A549 (cell line): ENCODE measurements around the gene FCN1. TPM values are rescaled to one million over a fixed set of nuclear protein-coding genes. Genes with fewer than 3 reads are reported as not detected.

Experiments used
- ATAC-seq, 2 experiments: fragments of 200-7000 bp in 1 of 2; fragments of >200 bp in 1 of 2; cut with Nextera tagmentation in 1 of 2; cut with Tn5 transposase in 1 of 2; 3 replicates each; pipeline versions ENCODE4 v1.8.0 to v1.9.1; 2018 to 2020; ENCODE audit warnings: mild to moderate bottlenecking in 1 of 2, moderate library complexity in 1 of 2
- CTCF ChIA-PET: fragments of 300-600 bp; sonication (Branson Sonifier 250); formaldehyde crosslinking; extraction: SDS; loops from one replicate; lab custom pipeline; 2021; ENCODE audit warnings: antibody characterized with exemption, inconsistent platforms; lab: Yijun Ruan, JAX
- POLR2A ChIA-PET: fragments of 350-600 bp; formaldehyde crosslinking; extraction: SDS; loops from one replicate; lab custom pipeline; 2021; ENCODE audit warnings: antibody characterized with exemption, inconsistent platforms; lab: Yijun Ruan, JAX
- DNase-seq, 2 experiments: peaks; one replicate each; pipeline versions ENCODE4 v3.0.0 to v3.0.0-alpha.2; 2011 to 2016; ENCODE audit warnings: low read depth in 1 of 2, low spot score in 1 of 2
- FAIRE-seq: peaks from 2 replicates; lab custom pipeline; 2011; peaks lifted over from hg19 to GRCh38; lab: Jason Lieb, UNC
- H3K27ac ChIP-seq, 2 experiments: fragments of >200 bp; sonication (Bioruptor Twin); formaldehyde crosslinking; 3 replicates each; pipeline ENCODE4 v1.5.1; 2016 to 2017
- H3K4me1 ChIP-seq: fragments of >200 bp; sonication (Bioruptor Twin); formaldehyde crosslinking; 3 replicates; pipeline ENCODE4 v1.6.1; 2016
- H3K4me2 ChIP-seq: fragments of >200 bp; sonication (Bioruptor Twin); formaldehyde crosslinking; 3 replicates; pipeline ENCODE4 v1.6.1; 2016
- H3K4me3 ChIP-seq: fragments of >200 bp; sonication (Bioruptor Twin); formaldehyde crosslinking; 3 replicates; pipeline ENCODE4 v1.5.1; 2016
- H3K9me3 ChIP-seq: fragments of >200 bp; sonication (Bioruptor Twin); formaldehyde crosslinking; 3 replicates; pipeline ENCODE4 v1.6.1; 2016
- ATOH8 ChIP-seq: fragments of 250-450 bp; sonication (Bioruptor Pico); IDR thresholded peaks from 2 replicates; pipeline ENCODE4 v1.5.0; 2020; ENCODE audit warnings: low read depth, mild to moderate bottlenecking, moderate library complexity
- CBX2 ChIP-seq: fragments of 200-600 bp; sonication (generic); IDR thresholded peaks from 2 replicates; pipeline ENCODE4 v1.6.1; 2016; ENCODE audit warnings: low read depth, mild to moderate bottlenecking, borderline replicate concordance
- CHD4 ChIP-seq: fragments of 200-600 bp; sonication (generic); IDR thresholded peaks from 2 replicates; pipeline ENCODE4 v1.6.1; 2016; ENCODE audit warnings: antibody characterized with exemption, mild to moderate bottlenecking, borderline replicate concordance
- EHF ChIP-seq: fragments of 250-450 bp; sonication (Bioruptor Pico); IDR thresholded peaks from 2 replicates; pipeline ENCODE4 v1.5.0; 2020; ENCODE audit warnings: mild to moderate bottlenecking
- ESRRA ChIP-seq: fragments of 150-350 bp; IDR thresholded peaks from 2 replicates; pipeline ENCODE4 v1.6.1; 2014; ENCODE audit warnings: mild to moderate bottlenecking, low read length, borderline replicate concordance
- FOSB ChIP-seq: fragments of 250-450 bp; sonication (Bioruptor Pico); IDR thresholded peaks from 2 replicates; pipeline ENCODE4 v1.5.0; 2020; ENCODE audit warnings: mild to moderate bottlenecking, moderate library complexity
- HDAC2 ChIP-seq: fragments of 200-600 bp; sonication (generic); IDR thresholded peaks from 2 replicates; pipeline ENCODE4 v1.6.1; 2016
- HES2 ChIP-seq: fragments of >200 bp; sonication (Bioruptor Twin); formaldehyde crosslinking; IDR thresholded peaks from 2 replicates; pipeline ENCODE4 v1.6.1; 2016
- HEYL ChIP-seq: fragments of 250-450 bp; sonication (Bioruptor Pico); IDR thresholded peaks from 2 replicates; pipeline ENCODE4 v1.8.0; 2021; ENCODE audit warnings: mild to moderate bottlenecking, moderate library complexity
- HMGXB4 ChIP-seq: fragments of 250-450 bp; sonication (Bioruptor Pico); IDR thresholded peaks from 2 replicates; pipeline ENCODE4 v1.5.0; 2021; ENCODE audit warnings: mild to moderate bottlenecking, moderate library complexity, borderline replicate concordance
- HOXB13 ChIP-seq: fragments of 250-450 bp; sonication (Bioruptor Pico); IDR thresholded peaks from 2 replicates; pipeline ENCODE4 v1.5.0; 2020; ENCODE audit warnings: low read depth, mild to moderate bottlenecking, moderate library complexity
- MAFK ChIP-seq: fragments of 450-650 bp; IDR thresholded peaks from 2 replicates; pipeline ENCODE4 v1.6.1; 2014; ENCODE audit not compliant: partially characterized antibody
- MAX ChIP-seq: IDR thresholded peaks from 2 replicates; pipeline ENCODE4 v1.6.1; 2012
- MYC ChIP-seq: IDR thresholded peaks from 2 replicates; pipeline ENCODE4 v1.6.1; 2012; ENCODE audit warnings: mild to moderate bottlenecking, inconsistent platforms, low read length, improper control_type of control experiment, borderline replicate concordance
- NFE2L2 ChIP-seq: fragments of 150-350 bp; conservative IDR thresholded peaks from 2 replicates; pipeline ENCODE4 v1.6.1; 2014; ENCODE audit warnings: low read length
- NR3C1 ChIP-seq: fragments of >200 bp; sonication (Bioruptor Twin); formaldehyde crosslinking; IDR thresholded peaks from 3 replicates; pipeline ENCODE4 v1.6.1; 2017
- PHF8 ChIP-seq: fragments of 200-600 bp; sonication (generic); IDR thresholded peaks from 2 replicates; pipeline ENCODE4 v1.6.1; 2016; ENCODE audit warnings: low read depth, mild to moderate bottlenecking, antibody characterized with exemption, moderate library complexity, borderline replicate concordance
- REST ChIP-seq: fragments of 200-600 bp; sonication (generic); IDR thresholded peaks from 2 replicates; pipeline ENCODE4 v1.6.1; 2016; ENCODE audit warnings: antibody characterized with exemption, mild to moderate bottlenecking, moderate library complexity
- RFX5 ChIP-seq: fragments of 450-650 bp; IDR thresholded peaks from 2 replicates; pipeline ENCODE4 v1.7.1; 2014; ENCODE audit warnings: antibody characterized with exemption, mild to moderate bottlenecking, moderate library complexity
- RNF2 ChIP-seq: fragments of 200-600 bp; sonication (generic); IDR thresholded peaks from 2 replicates; pipeline ENCODE4 v1.6.1; 2016; ENCODE audit warnings: low read depth, mild to moderate bottlenecking, antibody characterized with exemption, moderate library complexity, borderline replicate concordance
- SREBF2 ChIP-seq: fragments of 450-650 bp; IDR thresholded peaks from 2 replicates; pipeline ENCODE4 v1.6.1; 2014; ENCODE audit warnings: mild to moderate bottlenecking, moderate library complexity
- WGBS: methylation state at CpG from one replicate; pipeline ENCODE4 v1.1.6; 2017; ENCODE audit errors: missing lambda C conversion rate; 5-methylcytosine and 5-hydroxymethylcytosine counted together
- polyA plus RNA-seq, 4 experiments: library from polyadenylated mRNA; depleted of rRNA in 3 of 4; stranded (reverse); fragments of >200 nt; fragmentation: RNase III in 1 of 4; extraction: RNeasy Plus Mini Kit Qiagen cat#74134 plus additional on column Dnase treatment in 1 of 4; gene quantifications; 2 replicates in 3 of 4; 3 replicates in 1 of 4; pipeline ENCODE4 v1.2.3, GENCODE V29; 2011 to 2017

FCN1 gene
- polyA plus RNA-seq, 2 of the 4 experiments (the other 2 are of a cell fraction): not detected

DNA sequence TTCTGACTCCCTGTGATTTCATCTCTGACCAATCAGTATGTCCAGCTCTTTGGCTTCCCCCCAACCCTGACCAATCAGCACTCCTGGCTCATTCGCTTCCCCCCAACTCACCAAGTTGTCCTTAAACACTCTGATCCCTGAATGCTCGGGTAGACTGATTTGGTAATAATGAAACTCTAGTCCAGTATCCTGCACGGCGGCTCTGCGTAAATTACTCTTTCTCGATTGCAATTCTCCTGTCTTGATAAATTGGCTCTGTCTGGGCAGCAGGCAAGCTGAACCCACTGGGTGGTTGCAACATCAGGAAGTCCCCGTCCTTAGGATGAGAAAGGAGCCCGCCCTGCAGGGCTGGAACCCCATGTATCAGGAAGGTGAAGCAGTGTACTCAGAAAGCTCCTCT is 26.7 kb downstream of the FCN1 start:
- H3K4me2 ChIP-seq: no peak overlapping the region
- no peak for FAIRE-seq
- TF ChIP-seq RNF2 (no peak), HMGXB4 (CRISPR knock-in tag) (no peak), NFE2L2 (no peak), HDAC2 (no peak), PHF8 (no peak), NR3C1 (no peak), MAX (no peak), MAFK (no peak), ESRRA (no peak), HOXB13 (no peak), FOSB (CRISPR knock-in tag) (no peak), RFX5 (no peak), HEYL (CRISPR knock-in tag) (no peak), EHF (CRISPR knock-in tag) (no peak)
- H3K4me1 ChIP-seq: peaks cover 13% of the 10 kb centered on the region
- no peak overlapping the region for H3K4me3 ChIP-seq
- POLR2A ChIA-PET: no interaction called here
- peaks cover 8% of the 10 kb centered on the region; the same call in 2 of the 3 replicates for H3K9me3 ChIP-seq
- 82% methylated on average over 8 of the region's 8 CpGs for WGBS
- CTCF ChIA-PET: interaction anchor here (1.1 kb wide), 1 partner anchor 9 kb away, joined by 3 read pairs; no protein-coding TSS in a partner anchor
- no peak overlapping the region for H3K27ac ChIP-seq
- ATAC-seq: no peak
- DNase-seq: no peak

DNA sequence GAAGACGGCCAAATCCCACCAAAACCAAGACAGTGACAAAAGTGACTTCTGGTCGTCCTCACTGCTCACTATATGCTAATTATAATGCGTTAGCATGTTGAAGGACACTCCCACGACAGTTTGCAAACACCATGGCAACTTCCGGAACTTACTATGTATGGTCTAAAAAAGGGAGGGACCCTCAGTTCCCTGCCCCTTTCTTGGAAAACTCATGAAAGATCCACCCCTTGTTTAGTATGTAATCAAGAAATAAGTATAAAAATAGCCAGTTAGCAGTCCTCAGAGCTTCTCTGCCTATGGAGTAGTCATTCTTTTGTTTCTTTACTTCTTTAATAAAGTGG is 27.6 kb downstream of the FCN1 start:
- CTCF ChIA-PET: interaction anchor here (0.6 kb wide), 1 partner anchor 22 kb away, joined by 4 read pairs; no protein-coding TSS in a partner anchor
- ATAC-seq (no peak), DNase-seq (no peak), FAIRE-seq (no peak)
- TF ChIP-seq SREBF2: no peak
- no peak for TF ChIP-seq MYC
- TF ChIP-seq ATOH8: no peak
- no peak for TF ChIP-seq HES2
- no peak for TF ChIP-seq CHD4
- no peak for TF ChIP-seq CBX2
- TF ChIP-seq MAX: no peak
- no peak for TF ChIP-seq REST
- 64% methylated on average over 5 of the region's 5 CpGs for WGBS
- Histone ChIP-seq H3K27ac (no peak overlapping the region), H3K4me3 (no peak overlapping the region), H3K9me3 (peaks cover 7% of the 10 kb centered on the region; the same call in 2 of the 3 replicates), H3K4me1 (peaks cover 4% of the 10 kb centered on the region), H3K4me2 (no peak overlapping the region)
- POLR2A ChIA-PET: no interaction called here
